ENCODE data around the gene ZNF385C. TPM values are rescaled to one million over a fixed set of nuclear protein-coding genes. Genes with fewer than 3 reads are reported as not detected.
A peak's percentile ranks its signal among the peaks of the same experiment; 100 is the strongest.
"Not testable (repeated sequence)": the region's sequence is repeated elsewhere in the genome, so short reads cannot be mapped to it uniquely, and the experiment has no call there.

Gene ZNF385C
- total RNA-seq, 4 donors from 2014 or later = 0.18 to 0.38 TPM; not detected in 2

DNA sequence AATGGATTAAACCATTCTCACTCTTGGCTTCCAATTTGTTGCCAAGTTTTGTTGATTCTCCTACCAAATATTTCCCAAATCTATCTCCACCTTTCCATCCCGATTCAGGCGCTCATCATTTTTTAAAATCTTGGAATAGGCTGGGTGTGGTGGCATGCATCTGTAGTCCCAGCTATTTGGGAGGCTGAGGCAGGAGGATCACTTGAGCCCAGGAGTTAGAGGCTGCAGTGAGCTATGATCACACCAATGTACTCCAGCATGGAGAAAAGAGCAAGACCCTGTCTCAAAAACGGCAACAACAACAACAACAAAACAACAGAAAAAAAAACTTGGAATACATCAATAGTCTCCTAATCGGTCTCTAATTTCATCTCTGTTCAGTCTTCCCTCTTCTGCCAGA lies 79.3 kb downstream of the ZNF385C start:
- WGBS, 2 donors = 86 to 92% methylated on average over 4 of the region's 4 CpGs
- Histone ChIP-seq H3K27ac (no peak overlapping the region), H3K27me3 (no peaks in the 10 kb centered on the region), H3K4me3 (no peak overlapping the region), H3K9me3 (no peaks in the 10 kb centered on the region), H3K4me1 (peaks cover 23 to 73% (median 38%) of the 10 kb centered on the region in 3 donors), H3K36me3 (peaks cover 0 to 26% (median 14%) of the 10 kb centered on the region in 3 donors)
- DNase-seq = no peak
- intact Hi-C loops (cut with DNase I) = no loop called here
- TF ChIP-seq CTCF (IDR thresholded peaks at IDR 0.05) = no peak
- no peak for TF ChIP-seq POLR2A (IDR thresholded peaks at IDR 0.05)

GRCh38 chr17:42018339-42018738 lies 79.9 kb downstream of the ZNF385C start:
- Histone ChIP-seq H3K27ac (peak overlapping the region; percentile 94 to 98 (median 96)), H3K4me1 (peaks cover 23 to 73% (median 41%) of the 10 kb centered on the region in 3 donors), H3K36me3 (peaks cover 0 to 20% (median 10%) of the 10 kb centered on the region in 3 donors), H3K4me3 (peak overlapping the region in 3 of 4 donors; percentile 75 to 93 (median 91)), H3K9me3 (no peaks in the 10 kb centered on the region), H3K27me3 (no peaks in the 10 kb centered on the region)
- TF ChIP-seq POLR2A (IDR thresholded peaks at IDR 0.05) = no peak
- no peak for TF ChIP-seq CTCF (IDR thresholded peaks at IDR 0.05)
- 37 to 64% methylated on average over 2 to 3 of the region's 3 CpGs for WGBS, 2 donors
- intact Hi-C loops (cut with DNase I) = no loop called here
- DNase-seq = no peak

DNA sequence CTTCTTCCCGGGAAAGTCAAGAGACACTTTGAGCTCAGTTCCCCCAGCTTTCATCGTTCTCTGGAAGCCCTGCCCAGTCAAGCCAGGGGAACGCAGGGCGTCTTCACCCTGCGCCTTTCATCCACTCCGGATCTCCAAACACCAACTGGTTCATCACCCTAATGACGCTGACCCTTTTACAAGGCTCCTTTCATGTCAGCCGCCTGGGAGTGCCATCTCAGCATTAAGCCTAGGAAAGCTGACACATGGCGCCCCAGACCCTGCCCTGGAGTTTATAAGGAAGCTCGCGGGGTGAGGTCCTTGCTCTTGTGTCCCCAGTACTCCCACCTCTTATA lies 80.4 kb downstream of the ZNF385C start:
- Histone ChIP-seq H3K4me1 (peaks cover 23 to 73% (median 41%) of the 10 kb centered on the region in 3 donors), H3K4me3 (peak overlapping the region; percentile 75 to 93 (median 88)), H3K9me3 (no peaks in the 10 kb centered on the region), H3K36me3 (peaks cover 0 to 15% (median 8%) of the 10 kb centered on the region in 3 donors), H3K27me3 (no peaks in the 10 kb centered on the region), H3K27ac (peak overlapping the region; percentile 94 to 98 (median 96))
- 3 to 9% methylated on average over 10 to 11 of the region's 11 CpGs for WGBS, 2 donors
- intact Hi-C loops (cut with DNase I) = no loop called here
- no peak for TF ChIP-seq CTCF (IDR thresholded peaks at IDR 0.05)
- no peak for TF ChIP-seq POLR2A (IDR thresholded peaks at IDR 0.05)
- DNase-seq = no peak

- H3K27ac ChIP-seq = peak within 1 kb of the TSS; percentile 94 to 98 (median 96)
- 0 to 1% methylated on average over 17 to 31 of the region's 70 CpGs for whole genome bisulfite sequencing, 2 donors
- H3K4me1 ChIP-seq = peaks cover 23 to 75% (median 41%) of the 10 kb centered on the region in 3 donors
- H3K9me3 ChIP-seq = no peaks in the 10 kb centered on the region
- peak within 1 kb of the TSS; percentile 75 to 93 (median 88) for H3K4me3 ChIP-seq
- intact Hi-C loops (cut with DNase I) = no loop called here
- DNase-seq = peak; percentile 48
- no peaks in the 10 kb centered on the region for H3K27me3 ChIP-seq
- peak in 2 of 6 experiments; percentile 3 to 23 for TF ChIP-seq CTCF (IDR thresholded peaks at IDR 0.05)
- TF ChIP-seq POLR2A (IDR thresholded peaks at IDR 0.05) = peak in 2 of 4 donors; percentile 55 to 66
- H3K36me3 ChIP-seq = peaks cover 0 to 9% (median 2%) of the 10 kb centered on the region in 3 donors
Measured at GRCh38 chr17:42016941-42017865, 81.1 kb downstream of the ZNF385C start, which contains the start of gene DNAJC7. TSS of gene DNAJC7 (minus strand) at chr17:42017439. CDS start at chr17:42017416, 23 bp downstream.

- no peaks in the 10 kb centered on the region for H3K27me3 ChIP-seq
- peaks cover 0 to under 1% (median 0%) of the 10 kb centered on the region in 3 donors for H3K36me3 ChIP-seq
- intact Hi-C loops (cut with DNase I) = no loop called here
- H3K27ac ChIP-seq = peak overlapping the region; percentile 94 to 98 (median 96)
- peak overlapping the region; percentile 75 to 93 (median 88) for H3K4me3 ChIP-seq
- TF ChIP-seq POLR2A (IDR thresholded peaks at IDR 0.05) = no peak
- TF ChIP-seq CTCF (IDR thresholded peaks at IDR 0.05) = no peak
- H3K4me1 ChIP-seq = peaks cover 26 to 77% (median 39%) of the 10 kb centered on the region in 3 donors
- DNase-seq = no peak
- WGBS, 2 donors = 1 to 4% methylated on average over 12 of the region's 12 CpGs
- no peaks in the 10 kb centered on the region for H3K9me3 ChIP-seq
Measured at GRCh38 chr17:42016411-42016831, 81.9 kb downstream of the ZNF385C start.

- peak overlapping the region in 1 of 4 donors; percentile 7 for H3K27ac ChIP-seq
- H3K27me3 ChIP-seq, H3K4me3 ChIP-seq, H3K9me3 ChIP-seq, DNase-seq: not testable (repeated sequence)
- 89 to 93% methylated on average over 12 of the region's 12 CpGs for WGBS, 2 donors
- peaks cover 37 to 88% (median 47%) of the 10 kb centered on the region in 3 donors for H3K4me1 ChIP-seq
- H3K36me3 ChIP-seq = peaks cover 0 to 12% (median 0%) of the 10 kb centered on the region in 3 donors
- intact Hi-C loops (cut with DNase I) = loop anchor here (5.0 kb wide), 1 partner anchor 46 kb away; the partner anchor contains the start of gene CNP
Measured at GRCh38 chr17:42013740-42014139, 84.5 kb downstream of the ZNF385C start.

DNA sequence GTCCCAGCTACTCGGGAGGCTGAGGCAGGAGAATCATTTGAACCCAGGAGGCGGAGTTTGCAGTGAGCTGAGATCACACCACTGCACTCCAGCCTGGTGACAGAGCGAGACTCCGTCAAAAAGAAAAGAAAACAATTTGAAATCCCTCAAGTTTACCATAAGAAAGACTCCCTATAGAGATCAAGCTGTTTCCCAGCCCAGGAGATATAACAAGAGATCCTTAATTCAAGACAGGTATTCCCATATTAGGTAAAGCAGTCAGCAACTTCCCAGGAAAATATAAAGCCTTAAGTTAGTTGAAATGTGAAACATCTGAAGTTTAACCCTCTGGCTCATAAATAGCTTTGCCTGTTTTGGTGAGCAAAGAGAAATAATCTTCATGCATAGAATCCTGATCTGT lies 85.9 kb downstream of the ZNF385C start:
- 80 to 83% methylated on average over 4 of the region's 4 CpGs for WGBS, 2 donors
- H3K27me3 ChIP-seq, H3K9me3 ChIP-seq, H3K4me3 ChIP-seq, DNase-seq: not testable (repeated sequence)
- peaks cover 0 to 15% (median 0%) of the 10 kb centered on the region in 3 donors for H3K36me3 ChIP-seq
- peaks cover 37 to 83% (median 41%) of the 10 kb centered on the region in 3 donors for H3K4me1 ChIP-seq
- intact Hi-C loops (cut with DNase I) = loop anchor here (5.0 kb wide), 1 partner anchor 45 kb away; the partner anchor contains the start of gene CNP
- H3K27ac ChIP-seq = peak overlapping the region in 3 of 4 donors; percentile 30 to 77 (median 47)

Data from esophagus squamous epithelium (tissue), 5 donors.